ENCODE results near the gene NPAS3.

Gene NPAS3

DNA sequence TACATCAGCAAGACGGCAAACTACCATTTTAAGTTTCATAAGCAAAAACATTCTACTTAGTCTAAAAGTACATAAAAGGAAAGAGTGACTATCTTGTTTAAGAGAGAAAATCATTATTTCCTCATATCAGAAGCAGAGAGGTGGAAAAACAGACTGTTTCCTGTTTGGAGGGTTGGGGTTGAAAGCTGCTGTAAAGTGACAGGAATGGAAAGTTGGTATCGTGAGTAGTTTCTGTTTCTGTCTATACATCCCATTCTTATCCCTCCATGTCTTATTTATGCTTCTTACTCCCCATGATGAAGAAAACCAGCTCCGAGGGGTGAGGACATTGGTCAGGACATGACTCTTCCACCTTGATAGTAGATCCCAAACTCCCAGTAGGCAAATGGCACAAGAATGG lies 795.7 kb downstream of the NPAS3 start:
- DNase-seq = no peak

- DNase-seq = no peak
Observed at GRCh38 chr14:33736299-33736825, 797.7 kb downstream of the NPAS3 start.

GRCh38 chr14:33736979-33737378 lies 798.3 kb downstream of the NPAS3 start:
- DNase-seq = no peak

- no peak for DNase-seq
Observed at GRCh38 chr14:33737446-33737845, 798.8 kb downstream of the NPAS3 start.

- DNase-seq = no peak
Observed at GRCh38 chr14:33738029-33738428, 799.4 kb downstream of the NPAS3 start.

DNA sequence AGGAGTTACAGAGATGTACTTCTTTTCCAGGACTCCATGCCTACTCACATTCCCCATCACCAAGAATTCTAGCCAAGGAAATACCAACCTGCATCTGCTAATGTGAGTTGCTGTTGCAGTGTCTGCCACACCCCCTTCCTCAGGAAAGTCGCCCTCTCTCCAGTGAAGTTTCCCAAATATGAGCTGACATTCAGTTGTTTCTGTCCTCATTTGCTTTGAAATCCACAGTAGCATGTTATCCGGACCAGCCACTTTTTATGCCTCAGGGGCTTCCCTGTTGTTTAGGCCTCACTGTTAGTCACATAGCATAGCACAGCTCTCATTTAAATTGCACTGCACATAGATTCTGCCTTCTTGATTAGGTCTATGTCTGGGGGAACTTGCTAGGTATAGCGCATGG lies 799.8 kb downstream of the NPAS3 start:
- DNase-seq = no peak

DNA sequence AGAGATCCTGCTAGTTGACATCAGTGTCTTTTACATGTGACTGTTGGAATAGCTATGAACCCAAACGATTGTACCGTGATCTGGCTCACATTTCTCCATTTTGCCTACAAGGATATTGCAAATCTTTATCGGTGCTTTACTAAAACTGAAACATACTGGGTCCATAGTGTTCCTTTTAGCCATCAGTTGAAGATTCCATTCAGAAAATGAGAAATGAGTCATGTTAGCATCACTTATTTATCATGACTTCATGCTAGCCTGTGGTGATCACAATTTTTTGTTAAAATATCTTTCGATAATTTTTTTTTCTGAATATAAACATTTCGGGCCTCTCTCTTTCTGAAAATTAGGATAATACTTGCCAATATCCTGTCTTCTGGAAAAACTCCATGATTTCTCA lies 801.9 kb downstream of the NPAS3 start:
- no peak for DNase-seq

DNA sequence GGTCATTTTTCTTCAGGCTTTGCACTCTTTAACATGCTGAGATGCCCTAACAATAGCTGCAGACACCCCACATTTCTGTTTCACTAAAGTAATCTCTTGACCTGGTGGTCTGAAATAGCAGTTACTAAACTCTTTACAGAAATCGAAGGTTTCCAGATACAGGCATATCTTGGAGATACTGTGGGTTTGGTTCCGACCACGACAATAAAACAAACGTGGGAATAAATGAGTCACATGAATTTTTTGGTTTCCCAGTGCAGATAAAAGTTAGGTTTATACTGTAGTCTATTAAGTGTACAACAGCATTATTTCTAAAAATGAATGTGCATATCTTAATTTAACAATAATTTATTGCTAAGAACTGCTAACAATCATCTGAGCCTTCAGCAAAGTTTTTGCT lies 803.5 kb downstream of the NPAS3 start:
- DNase-seq = no peak

- DNase-seq = no peak
Observed at GRCh38 chr14:33745163-33745562, 806.5 kb downstream of the NPAS3 start.

DNA sequence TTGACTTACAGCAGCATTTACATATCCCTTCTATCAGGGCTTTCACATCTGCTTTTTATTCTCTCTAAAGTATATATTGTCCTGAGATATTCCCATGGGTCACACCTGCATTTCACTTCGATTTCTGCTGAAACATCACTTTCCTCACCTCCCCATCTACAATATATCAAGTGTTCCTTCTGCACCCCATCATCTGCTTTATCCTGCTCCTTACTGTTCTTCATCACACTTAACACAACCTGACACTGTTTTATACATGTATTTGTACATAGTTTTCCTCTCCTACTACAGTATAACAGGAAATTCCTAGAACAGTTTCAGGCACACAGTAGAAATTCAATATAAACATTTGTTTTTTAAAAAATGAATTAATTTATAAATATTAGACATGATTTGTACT lies 809.1 kb downstream of the NPAS3 start:
- no peak for DNase-seq

- no peak for DNase-seq
Observed at GRCh38 chr14:33754261-33754660, 815.6 kb downstream of the NPAS3 start.

DNA sequence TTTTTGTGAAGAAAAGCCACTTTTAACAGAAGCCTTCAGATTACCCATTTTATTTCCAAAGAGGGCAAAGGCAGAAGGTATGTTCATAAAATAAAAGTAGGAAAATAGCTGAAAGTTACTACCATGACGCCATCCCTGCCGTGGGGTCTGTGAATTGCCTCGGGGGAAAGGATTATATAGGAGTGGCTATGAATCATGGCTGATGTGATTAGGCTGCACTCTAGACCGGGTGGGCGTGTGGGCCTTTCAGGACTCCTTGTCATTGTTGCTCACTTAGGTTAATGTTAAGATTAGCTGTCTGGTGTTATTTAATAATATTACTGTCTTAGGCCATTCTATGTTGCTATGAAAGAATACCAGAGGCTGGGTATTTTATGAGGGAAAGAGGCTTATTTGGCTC lies 816.7 kb downstream of the NPAS3 start:
- no peak for DNase-seq

DNA sequence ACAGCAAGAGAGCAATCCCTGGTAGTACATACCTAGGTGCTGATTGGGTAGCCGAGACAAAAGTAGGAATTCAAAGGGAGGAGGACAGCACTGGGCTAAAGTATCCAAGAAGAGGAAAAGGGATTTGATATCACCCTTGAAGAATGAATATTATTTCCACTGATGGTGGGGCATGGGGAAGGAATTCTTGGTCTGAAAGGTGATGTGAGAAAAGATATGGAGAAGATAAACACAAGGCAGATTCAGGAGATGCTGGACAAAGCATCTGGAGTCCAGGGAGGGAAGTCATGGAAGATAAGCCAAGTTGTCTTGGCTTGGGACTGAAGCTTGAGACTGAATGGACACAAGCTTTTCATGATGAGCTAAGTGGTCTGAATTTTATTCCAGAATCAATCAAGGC lies 818.2 kb downstream of the NPAS3 start:
- no peak for DNase-seq

DNA sequence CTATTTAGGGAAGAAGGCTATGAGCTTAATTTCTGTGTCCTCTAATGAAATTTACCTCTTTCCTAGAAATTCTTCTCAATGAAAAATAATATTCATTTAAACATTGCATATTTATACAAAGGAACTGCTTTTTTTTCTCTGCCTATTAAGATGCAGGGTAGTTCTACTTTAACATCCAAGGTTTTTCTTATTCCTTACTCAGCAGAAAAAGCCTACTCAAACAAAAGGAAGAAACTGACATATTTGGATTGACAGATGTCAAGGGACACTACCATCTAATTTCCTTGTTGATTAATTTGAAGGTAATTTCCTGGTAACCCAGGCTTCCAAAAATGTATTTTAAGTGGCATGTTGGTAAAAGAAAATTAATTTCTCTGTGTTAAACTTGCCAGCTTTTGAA lies 819.9 kb downstream of the NPAS3 start:
- no peak for DNase-seq

DNA sequence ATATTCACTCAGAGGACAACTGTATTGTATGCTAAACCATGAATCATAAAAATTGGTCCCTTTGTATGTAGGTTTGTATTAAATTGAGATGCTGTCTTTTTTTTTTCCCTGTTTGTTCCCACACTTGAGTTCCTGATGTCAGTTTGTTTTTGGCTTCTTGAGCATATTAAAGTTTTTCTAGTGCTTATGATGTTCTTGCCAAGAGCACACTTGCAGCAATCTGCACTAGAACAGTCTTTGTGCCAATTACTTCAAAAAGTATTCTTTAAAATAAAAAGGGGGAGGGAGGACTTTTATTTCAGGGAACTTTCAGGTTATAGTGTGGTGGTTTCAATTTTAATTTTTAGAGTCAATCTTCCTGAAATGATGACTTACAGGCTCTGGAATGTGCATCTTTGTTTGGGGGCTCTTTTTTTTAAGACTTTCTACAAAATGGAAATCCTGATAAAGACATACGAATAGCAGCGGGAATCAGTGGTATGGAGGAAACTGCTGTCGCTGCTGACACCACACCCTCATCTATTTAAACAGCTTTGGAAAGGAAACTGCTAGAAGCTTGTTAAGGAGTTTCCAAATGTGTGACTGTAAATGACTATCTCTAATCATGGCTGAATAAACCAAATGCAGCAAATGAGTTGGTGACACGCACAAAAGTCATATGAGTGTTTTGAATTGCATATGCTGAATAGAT lies 823.6 kb downstream of the NPAS3 start:
- no peak for DNase-seq

DNA sequence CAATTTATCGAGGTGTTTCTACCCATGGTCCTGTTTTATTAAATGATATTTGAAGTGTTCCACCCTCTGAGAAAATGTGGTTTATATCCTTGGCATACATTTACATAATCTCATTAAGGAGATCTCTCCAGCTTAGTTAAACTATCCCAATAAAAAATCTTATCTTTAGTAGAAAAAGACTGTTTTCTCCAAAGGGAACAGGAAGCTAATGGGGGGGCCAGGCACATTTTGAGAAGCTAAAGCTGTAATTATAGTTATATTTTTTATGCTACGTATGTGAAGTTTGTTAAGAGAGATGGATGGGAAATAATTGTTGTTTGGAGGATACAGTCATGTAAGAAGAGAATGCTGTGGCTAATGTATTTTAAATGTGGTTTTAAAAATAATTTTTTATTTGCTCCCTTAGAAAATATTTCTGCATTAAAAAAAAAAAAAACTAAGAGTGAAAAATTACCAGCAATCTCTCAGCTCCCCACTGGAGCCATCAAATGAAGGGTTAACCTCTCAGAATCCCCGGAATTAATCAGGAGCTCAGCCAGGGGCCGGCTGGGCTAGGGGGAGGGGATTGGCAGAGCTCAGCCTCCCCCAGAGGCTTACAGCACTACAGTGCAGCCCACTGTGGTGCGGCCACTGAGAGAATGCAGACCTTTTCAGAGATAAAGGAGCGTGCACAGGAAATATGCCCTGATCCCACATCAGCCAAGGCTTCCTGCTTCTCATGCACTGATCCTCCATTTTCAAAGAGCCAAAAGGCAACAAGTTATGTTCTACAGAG lies 826.4 kb downstream of the NPAS3 start:
- peak in 25 of 56 donors; percentile 3 to 64 (median 16) for DNase-seq

DNA sequence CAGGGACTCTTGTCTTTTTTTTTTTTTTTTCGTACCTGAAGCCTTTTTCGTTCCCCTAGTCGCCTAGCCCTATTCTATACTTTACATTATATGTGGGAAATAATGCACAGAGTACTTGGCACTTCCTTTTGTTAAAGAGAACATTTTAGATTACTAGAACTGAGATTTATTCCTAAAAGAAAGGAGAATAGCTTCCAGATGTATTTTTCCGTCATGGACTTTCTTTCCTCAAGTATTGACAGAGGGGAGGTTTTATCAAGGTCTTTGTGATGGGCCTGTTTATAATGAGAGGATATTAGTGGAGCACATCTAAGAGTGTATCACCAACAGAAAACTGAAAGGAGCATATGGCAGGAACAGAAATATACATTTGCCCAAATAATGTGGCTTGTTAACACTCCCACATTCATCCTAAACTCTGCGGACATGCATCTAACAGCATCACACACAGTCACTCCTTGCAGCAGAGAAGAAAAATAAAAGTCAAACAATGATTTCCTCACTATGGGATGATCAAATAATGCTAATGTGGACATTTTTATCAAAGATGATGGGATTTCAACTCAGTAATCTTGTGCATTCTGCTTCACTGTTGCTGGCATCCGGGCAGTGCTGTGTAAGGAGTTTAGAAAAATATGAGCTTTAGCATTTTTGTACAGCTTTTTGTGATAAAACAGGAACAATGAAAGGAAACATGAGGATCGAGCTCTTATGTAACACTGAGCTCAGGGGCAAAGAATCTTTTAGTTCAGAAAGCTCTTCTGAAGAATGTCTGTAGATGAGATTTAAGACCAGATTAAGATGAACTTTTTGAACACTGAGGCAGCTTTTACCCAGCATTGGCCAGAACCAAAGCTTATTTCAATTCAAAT lies 829.1 kb downstream of the NPAS3 start:
- DNase-seq = no peak

DNA sequence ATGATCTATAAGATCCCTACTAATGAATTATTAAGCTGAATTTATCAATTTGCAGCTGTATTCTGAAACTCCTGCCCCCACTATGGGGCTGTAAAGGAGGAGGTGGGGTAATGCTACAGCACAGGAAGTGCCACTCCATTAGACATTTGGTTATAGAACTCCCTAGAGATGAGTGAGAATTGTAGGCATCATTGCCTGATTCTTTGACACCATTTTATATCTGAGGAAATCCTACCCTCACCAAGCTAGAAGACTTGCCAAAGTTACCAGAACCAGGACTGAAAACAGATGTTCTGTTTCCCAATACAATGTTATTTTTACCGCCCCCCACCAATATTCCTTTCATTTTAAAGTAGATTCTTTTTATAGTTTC lies 829.8 kb downstream of the NPAS3 start:
- no peak for DNase-seq

DNA sequence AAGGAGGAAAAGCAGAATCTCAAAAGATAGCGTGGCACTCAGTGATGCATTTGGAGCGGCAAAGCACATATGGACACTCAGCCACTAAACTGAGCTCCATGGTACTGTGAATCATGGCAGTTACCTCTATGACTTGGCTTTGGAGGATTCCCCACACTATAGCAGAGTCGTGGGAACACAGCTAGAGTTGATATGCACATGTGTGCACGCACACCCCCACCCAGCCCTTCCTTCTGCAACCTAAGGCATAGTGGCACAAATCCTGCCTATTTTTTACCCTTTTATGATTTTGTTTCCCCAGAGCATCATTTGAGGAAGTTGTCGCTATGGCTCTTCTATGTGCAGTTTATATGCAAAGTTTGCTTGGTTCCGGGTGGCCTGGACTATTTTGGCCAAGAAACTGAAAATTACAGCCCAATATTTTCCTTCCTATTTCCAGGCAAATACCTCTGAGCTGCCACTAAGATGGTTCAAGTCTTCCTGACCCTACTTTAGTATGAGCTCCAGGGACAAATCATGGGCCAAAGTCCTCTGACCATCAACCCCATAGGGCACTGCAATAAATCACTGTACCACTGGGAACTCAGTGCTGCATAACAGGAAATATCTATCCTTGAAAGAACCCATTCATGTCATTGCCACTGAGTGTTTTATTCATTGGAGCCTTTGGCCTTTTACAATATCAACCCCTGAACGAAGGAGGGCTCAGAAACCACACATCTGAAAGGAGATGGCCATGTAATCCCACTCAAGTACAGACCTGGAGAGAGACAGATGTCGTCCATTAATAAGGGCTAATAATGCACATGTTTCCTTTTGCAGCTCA lies 834.7 kb downstream of the NPAS3 start:
- no peak for DNase-seq

GRCh38 chr14:33774161-33774560 lies 835.5 kb downstream of the NPAS3 start:
- no peak for DNase-seq
